HCT116 (cell line): Measurements from ENCODE around the gene OR2AG1. TPM values are rescaled to one million over a fixed set of nuclear protein-coding genes. Genes with fewer than 3 reads are reported as not detected.

Experiments
- ATAC-seq: fragments of 200-7000 bp; cut with Tn5 transposase; 2 replicates; pipeline ENCODE4 v1.9.1; 2020; ENCODE audit warnings: mild to moderate bottlenecking, moderate library complexity
- BruUV-seq: library from RNA; stranded (reverse); fragments of 400-500 nt; replicated peaks from 2 replicates; lab custom pipeline; 2021; lab: Mats Ljungman, UMichigan
- CTCF ChIA-PET: fragments of 300-600 bp; sonication (Branson Sonifier 250); formaldehyde crosslinking; loops from one replicate; lab custom pipeline; 2021; ENCODE audit warnings: antibody characterized with exemption; lab: Charles Lee
- POLR2A ChIA-PET: fragments of 300-600, 350-600 bp; sonication (Branson Sonifier 250); formaldehyde crosslinking; loops from one replicate; lab custom pipeline; 2021; ENCODE audit warnings: antibody characterized with exemption; lab: Charles Lee
- RAD21 ChIA-PET, 2 experiments: fragments of 300-600 bp; sonication (Branson Sonifier 250); formaldehyde crosslinking; loops; one replicate each; lab custom pipeline; 2023; ENCODE audit warnings: low total read pairs in 2 of 2; ENCODE audit not compliant: uncharacterized antibody in 2 of 2, unreplicated experiment in 2 of 2, low non-redundant PET in 1 of 2; lab: Charles Lee
- DNase-seq: peaks from one replicate; pipeline ENCODE4 v3.0.0-alpha.2; 2010; ENCODE audit warnings: low read depth, low spot score
- H2AFZ ChIP-seq: fragments of 200-600 bp; shearing (Covaris generic), sonication (generic); 2 replicates; pipeline ENCODE4 v1.6.1; 2017; ENCODE audit warnings: low read depth, mixed run types, mixed read lengths, antibody characterized with exemption, low read length; ENCODE audit not compliant: poor library complexity, severe bottlenecking
- H3K27ac ChIP-seq: 2 replicates; pipeline ENCODE4 v1.5.1; 2012; ENCODE audit warnings: low read depth, low read length
- H3K27me3 ChIP-seq: fragments of 200-600 bp; sonication (generic); 2 replicates; pipeline ENCODE4 v1.6.1; 2016; ENCODE audit warnings: mixed run types, low read length, mixed read lengths; ENCODE audit not compliant: insufficient read depth
- H3K36me3 ChIP-seq, 2 experiments: fragments of 200-500 bp in 1 of 2; fragments of 200-600 bp in 1 of 2; sonication (Bioruptor generic) in 1 of 2; sonication (generic) in 1 of 2; 2 replicates each; pipeline versions ENCODE4 v1.5.1 to v1.6.1; 2014 to 2016; ENCODE audit warnings: low read length in 2 of 2, inconsistent platforms in 1 of 2, mixed read lengths in 1 of 2, mixed run types in 1 of 2; ENCODE audit not compliant: insufficient read depth in 2 of 2, control insufficient read depth in 1 of 2
- H3K4me1 ChIP-seq, 2 experiments: fragments of 200-600 bp in 1 of 2; sonication (generic) in 1 of 2; 2 replicates each; pipeline versions ENCODE4 v1.5.1 to v1.6.1; 2012 to 2017; ENCODE audit warnings: low read length in 2 of 2, inconsistent platforms in 1 of 2, mild to moderate bottlenecking in 1 of 2, mixed read lengths in 1 of 2, mixed run types in 1 of 2, moderate library complexity in 1 of 2; ENCODE audit not compliant: insufficient read depth in 2 of 2, control insufficient read depth in 1 of 2
- H3K4me2 ChIP-seq: fragments of 200-600 bp; sonication (generic); 2 replicates; pipeline ENCODE4 v1.6.1; 2017; ENCODE audit warnings: mixed run types, low read length, mixed read lengths
- H3K4me3 ChIP-seq, 2 experiments: fragments of 200-600 bp in 1 of 2; sonication (generic) in 1 of 2; replicated peaks in 1 of 2; 2 replicates each; pipeline ENCODE4 v1.5.1; 2011 to 2016; ENCODE audit warnings: low read length in 2 of 2, control low read depth in 1 of 2, low read depth in 1 of 2, mild to moderate bottlenecking in 1 of 2, mixed read lengths in 1 of 2, mixed run types in 1 of 2
- H3K79me2 ChIP-seq: fragments of 200-600 bp; sonication (generic); 2 replicates; pipeline ENCODE4 v1.6.1; 2017; ENCODE audit warnings: mild to moderate bottlenecking, mixed run types, low read length, moderate library complexity, mixed read lengths; ENCODE audit not compliant: insufficient read depth
- H3K9ac ChIP-seq: fragments of 200-600 bp; sonication (generic); 2 replicates; pipeline ENCODE4 v1.6.1; 2016; ENCODE audit warnings: low read length, mixed read lengths
- H3K9me2 ChIP-seq: fragments of 200-600 bp; sonication (generic), shearing (Covaris generic); 2 replicates; pipeline ENCODE4 v1.6.1; 2017; ENCODE audit warnings: mixed run types, mild to moderate bottlenecking, moderate library complexity; ENCODE audit not compliant: insufficient read depth
- H3K9me3 ChIP-seq, 2 experiments: fragments of 200-500 bp in 1 of 2; fragments of 200-600 bp in 1 of 2; sonication (Bioruptor generic) in 1 of 2; sonication (generic) in 1 of 2; 2 replicates each; pipeline ENCODE4 v1.6.1; 2014 to 2017; ENCODE audit warnings: low read length in 2 of 2, mixed read lengths in 2 of 2, inconsistent platforms in 1 of 2, low read depth in 1 of 2, mild to moderate bottlenecking in 1 of 2, mixed run types in 1 of 2, moderate library complexity in 1 of 2; ENCODE audit not compliant: control insufficient read depth in 1 of 2, insufficient read depth in 1 of 2
- H4K20me1 ChIP-seq: fragments of 200-600 bp; sonication (generic), shearing (Covaris generic); 2 replicates; pipeline ENCODE4 v1.6.1; 2017; ENCODE audit warnings: mixed run types, mild to moderate bottlenecking, moderate library complexity; ENCODE audit not compliant: insufficient read depth
- CBX3 ChIP-seq: IDR thresholded peaks from 2 replicates; pipeline ENCODE4 v1.6.1; 2012; ENCODE audit warnings: low read depth
- CTCF ChIP-seq, 3 experiments: fragments of 200-600 bp in 1 of 3; sonication (generic) in 1 of 3; IDR thresholded peaks in 2 of 3; conservative IDR thresholded peaks in 1 of 3; 2 replicates each; pipeline ENCODE4 v1.5.1; 2012 to 2017; ENCODE audit warnings: low read depth in 2 of 3, low read length in 2 of 3, antibody characterized with exemption in 1 of 3, borderline replicate concordance in 1 of 3, control low read depth in 1 of 3, mild to moderate bottlenecking in 1 of 3, mixed read lengths in 1 of 3, mixed run types in 1 of 3, moderate library complexity in 1 of 3; ENCODE audit not compliant: insufficient read depth in 1 of 3
- EGR1 ChIP-seq: IDR thresholded peaks from 2 replicates; pipeline ENCODE4 v1.6.1; 2012; ENCODE audit warnings: low read depth
- ELF1 ChIP-seq: IDR thresholded peaks from 2 replicates; pipeline ENCODE4 v1.6.1; 2012; ENCODE audit warnings: low read depth, borderline replicate concordance
- EZH2phosphoT487 ChIP-seq: fragments of 200-600 bp; IDR thresholded peaks from 2 replicates; pipeline ENCODE4 v1.6.1; 2018; ENCODE audit warnings: antibody characterized with exemption, borderline replicate concordance
- FOSL1 ChIP-seq: IDR thresholded peaks from 2 replicates; pipeline ENCODE4 v1.6.1; 2012; ENCODE audit warnings: low read depth
- JUND ChIP-seq: IDR thresholded peaks from 2 replicates; pipeline ENCODE4 v1.6.1; 2012
- MAX ChIP-seq: IDR thresholded peaks from 2 replicates; pipeline ENCODE4 v1.6.1; 2012
- POLR2A ChIP-seq: IDR thresholded peaks from 2 replicates; pipeline ENCODE4 v1.7.0; 2011; ENCODE audit warnings: borderline replicate concordance; ENCODE audit not compliant: insufficient read depth, insufficient read length; ENCODE audit errors: extremely low read depth
- RAD21 ChIP-seq: IDR thresholded peaks from 2 replicates; pipeline ENCODE4 v1.6.1; 2012; ENCODE audit warnings: low read depth, mild to moderate bottlenecking
- REST ChIP-seq: IDR thresholded peaks from 2 replicates; pipeline ENCODE4 v1.6.1; 2012; ENCODE audit warnings: low read depth
- SIN3A ChIP-seq: IDR thresholded peaks from 2 replicates; pipeline ENCODE4 v1.6.1; 2012; ENCODE audit warnings: low read depth
- SP1 ChIP-seq: IDR thresholded peaks from 2 replicates; pipeline ENCODE4 v1.6.1; 2012; ENCODE audit warnings: low read depth
- SRF ChIP-seq: IDR thresholded peaks from 2 replicates; pipeline ENCODE4 v1.6.1; 2012; ENCODE audit warnings: low read depth
- TCF7L2 ChIP-seq: IDR thresholded peaks from 2 replicates; pipeline ENCODE4 v1.7.0; 2011; ENCODE audit warnings: borderline replicate concordance, inconsistent platforms; ENCODE audit not compliant: insufficient read depth, insufficient read length; ENCODE audit errors: extremely low read depth
- ZBTB33 ChIP-seq: IDR thresholded peaks from 2 replicates; pipeline ENCODE4 v1.6.1; 2011; ENCODE audit warnings: mild to moderate bottlenecking, low read length, moderate library complexity; ENCODE audit not compliant: insufficient replicate concordance; ENCODE audit errors: extremely low read depth
- ZFX ChIP-seq: fragments of 450-650 bp; IDR thresholded peaks from 2 replicates; pipeline ENCODE4 v1.6.1; 2017
- ZNF274 ChIP-seq: fragments of 200-500 bp; sonication (Bioruptor generic); IDR thresholded peaks from 2 replicates; pipeline ENCODE4 v1.6.1; 2014; ENCODE audit warnings: mild to moderate bottlenecking, low read depth, low read length, inconsistent platforms
- intact Hi-C: fragments of 100-400 bp; cut with micrococcal nuclease; formaldehyde crosslinking; loops from 2 replicates; pipeline ENCODE4 v1.10.0; 2022
- total RNA-seq: library from RNA; stranded (reverse); gene quantifications from one replicate; pipeline ENCODE4 v1.2.1, GENCODE V29; 2021; ENCODE audit not compliant: unreplicated experiment

The OR2AG1 gene
- total RNA-seq, 1 experiment from 2014 or later = not detected

- DNase-seq (no peak), ATAC-seq (no peak)
- Histone ChIP-seq H3K27me3 (peaks cover 88% of the 10 kb centered on the region), H3K4me3 (no peak overlapping the region), H3K36me3 (no peaks in the 10 kb centered on the region), H3K9me3 (no peaks in the 10 kb centered on the region), H3K4me1 (no peaks in the 10 kb centered on the region), H2AFZ (no peak overlapping the region), H3K9me2 (no peaks in the 10 kb centered on the region), H3K4me2 (no peak overlapping the region), H4K20me1 (no peaks in the 10 kb centered on the region), H3K79me2 (no peaks in the 10 kb centered on the region), H3K9ac (no peak overlapping the region), H3K27ac (no peak overlapping the region)
- BruUV-seq = no TSS peak
- ChIA-PET CTCF (interaction anchor here (1.7 kb wide), 1 partner anchor 10 kb away, joined by 18 read pairs; no protein-coding TSS in a partner anchor), POLR2A (no interaction called here), RAD21 (no interaction called here)
- intact Hi-C loops = no loop called here
- TF ChIP-seq ZNF274 (no peak), ELF1 (no peak), JUND (no peak), SIN3A (no peak), ZBTB33 (no peak), EGR1 (no peak), REST (no peak), CTCF (IDR thresholded peaks at IDR 0.05 in 2 of 3, conservative IDR thresholded peaks at IDR 0.05 in 1 of 3; ENCODE audit: borderline replicate concordance in 1 of 3, insufficient read depth in 1 of 3, low read depth in 2 of 3, low read length in 2 of 3) (no peak), ZFX (no peak), TCF7L2 (no peak), CBX3 (no peak), FOSL1 (no peak), POLR2A (no peak), RAD21 (no peak), EZH2phosphoT487 (no peak), SP1 (no peak), MAX (no peak), SRF (no peak)
These were observed 37.3 kb upstream of the OR2AG1 start for GRCh38 chr11:6745465-6746015.
